BJ (cell line): ENCODE measurements around the gene MAN2A1. TPM values are rescaled to one million over a fixed set of nuclear protein-coding genes. Genes with fewer than 3 reads are reported as not detected.

Source experiments
- CTCF ChIA-PET: fragments of 350-600 bp; formaldehyde crosslinking; extraction: SDS; loops from one replicate; lab custom pipeline; 2021; ENCODE audit warnings: antibody characterized with exemption, inconsistent platforms; lab: Yijun Ruan, JAX
- POLR2A ChIA-PET: fragments of 300-600 bp; sonication (Branson Sonifier 250); formaldehyde crosslinking; extraction: SDS; loops from one replicate; lab custom pipeline; 2021; ENCODE audit warnings: antibody characterized with exemption; lab: Charles Lee
- DNase-seq: peaks from one replicate; pipeline ENCODE4 v3.0.0-alpha.2; 2011; ENCODE audit warnings: low read depth
- H3K27me3 ChIP-seq: 2 replicates; pipeline ENCODE4 v1.6.0; 2011; ENCODE audit warnings: low read length; ENCODE audit not compliant: control insufficient read depth, insufficient read depth
- H3K36me3 ChIP-seq: 2 replicates; pipeline ENCODE4 v1.5.1; 2011; ENCODE audit warnings: low read length; ENCODE audit not compliant: control insufficient read depth, insufficient read depth
- H3K4me3 ChIP-seq: 2 replicates; pipeline ENCODE4 v1.5.1; 2011; ENCODE audit warnings: low read depth, mild to moderate bottlenecking, control low read depth, low read length
- CTCF ChIP-seq: IDR thresholded peaks from 2 replicates; pipeline ENCODE4 v1.5.1; 2011; ENCODE audit warnings: low read depth, mild to moderate bottlenecking, control low read depth, inconsistent platforms, low read length, moderate library complexity; ENCODE audit not compliant: insufficient read depth
- polyA plus RNA-seq: library from polyadenylated mRNA; depleted of rRNA; stranded (reverse); fragments of >200 nt; gene quantifications from 2 replicates; pipeline ENCODE4 v1.2.3, GENCODE V29; 2011

Gene MAN2A1
- polyA plus RNA-seq, 1 experiment = 18.4 TPM

DNA sequence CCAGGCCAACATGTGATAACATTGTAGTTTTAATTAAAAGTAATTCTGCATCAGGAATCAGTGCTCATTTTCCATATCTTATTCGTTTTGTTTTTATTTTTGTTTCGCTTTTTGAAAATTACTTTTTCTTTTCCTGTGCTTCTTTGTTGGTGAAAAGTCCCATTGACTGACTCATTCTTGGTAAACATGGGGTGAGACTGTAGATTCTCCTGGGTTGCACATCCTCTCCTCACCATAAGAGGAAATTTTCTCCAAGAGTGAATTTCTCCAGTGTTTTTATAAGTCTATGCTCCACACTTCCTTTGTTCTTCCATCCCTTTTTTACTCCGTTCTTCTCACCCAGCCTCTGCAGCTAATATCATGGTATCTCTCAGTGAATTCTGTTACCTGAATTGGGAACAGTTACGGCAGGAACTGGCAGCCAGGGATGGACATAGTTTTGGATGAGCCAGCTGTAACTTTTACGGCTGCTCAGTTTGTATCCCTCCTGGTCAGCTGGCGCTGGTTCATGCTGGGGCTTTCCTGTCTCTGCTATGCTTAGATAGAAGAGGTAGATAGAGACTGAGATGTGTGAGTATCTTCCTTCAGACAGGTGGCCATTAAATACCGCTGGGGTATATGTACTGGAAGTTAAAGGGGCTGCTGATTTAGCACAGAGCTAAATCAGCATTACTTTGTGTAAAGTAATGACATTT is 80.0 kb downstream of the MAN2A1 start:
- POLR2A ChIA-PET = no interaction called here
- DNase-seq = no peak
- H3K4me3 ChIP-seq = no peak overlapping the region
- no peaks in the 10 kb centered on the region for H3K36me3 ChIP-seq
- TF ChIP-seq CTCF = no peak
- H3K27me3 ChIP-seq = no peaks in the 10 kb centered on the region
- CTCF ChIA-PET = no interaction called here

GRCh38 chr5:109775130-109775529 is 85.4 kb downstream of the MAN2A1 start:
- CTCF ChIA-PET = no interaction called here
- TF ChIP-seq CTCF = no peak
- DNase-seq = no peak
- H3K4me3 ChIP-seq = no peak overlapping the region
- H3K27me3 ChIP-seq = no peaks in the 10 kb centered on the region
- no peaks in the 10 kb centered on the region for H3K36me3 ChIP-seq
- POLR2A ChIA-PET = no interaction called here

- ChIA-PET CTCF (no interaction called here), POLR2A (no interaction called here)
- no peak for TF ChIP-seq CTCF
- DNase-seq = no peak
- Histone ChIP-seq H3K27me3 (no peaks in the 10 kb centered on the region), H3K4me3 (no peak overlapping the region), H3K36me3 (no peaks in the 10 kb centered on the region)
Observed at GRCh38 chr5:109779036-109779735, 89.5 kb downstream of the MAN2A1 start.

DNA sequence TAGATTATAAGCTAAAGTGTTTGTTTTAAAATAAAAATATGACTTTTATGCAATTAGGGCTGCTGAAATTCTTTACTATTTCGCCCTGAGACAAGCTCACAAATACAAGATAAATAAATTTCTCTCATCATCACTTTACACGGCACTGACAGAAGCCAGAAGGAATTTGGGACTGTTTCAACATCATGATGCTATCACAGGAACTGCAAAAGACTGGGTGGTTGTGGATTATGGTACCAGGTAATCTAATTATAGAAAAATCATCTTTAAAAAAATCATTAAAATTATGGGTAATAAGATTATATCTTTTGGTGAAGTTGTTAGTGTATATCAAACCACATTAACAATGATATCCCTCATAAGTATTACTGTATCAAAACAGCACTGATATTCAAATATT is 95.0 kb downstream of the MAN2A1 start:
- no peaks in the 10 kb centered on the region for H3K36me3 ChIP-seq
- no peaks in the 10 kb centered on the region for H3K27me3 ChIP-seq
- no peak for DNase-seq
- ChIA-PET POLR2A (no interaction called here), CTCF (no interaction called here)
- TF ChIP-seq CTCF = no peak
- no peak overlapping the region for H3K4me3 ChIP-seq

GRCh38 chr5:109786206-109786855 is 96.6 kb downstream of the MAN2A1 start:
- no peak for DNase-seq
- CTCF ChIA-PET = no interaction called here
- no peaks in the 10 kb centered on the region for H3K36me3 ChIP-seq
- no peaks in the 10 kb centered on the region for H3K27me3 ChIP-seq
- POLR2A ChIA-PET = no interaction called here
- no peak for TF ChIP-seq CTCF
- no peak overlapping the region for H3K4me3 ChIP-seq
